ENCODE measurements around the gene CHPF2.

The CHPF2 gene

GRCh38 chr7:151245360-151246101, 13.2 kb downstream of the CHPF2 start:
- peak overlapping the region; percentile 37; the same call in 1 of the 2 replicates for H3K27ac ChIP-seq
- peak; percentile 86 for TF ChIP-seq CTCF (conservative IDR thresholded peaks at IDR 0.05)

GRCh38 chr7:151246102-151246850, 14.0 kb downstream of the CHPF2 start:
- H3K27ac ChIP-seq, result no peak overlapping the region
- no peak for TF ChIP-seq CTCF (conservative IDR thresholded peaks at IDR 0.05)

- H3K27ac ChIP-seq, result no peak overlapping the region; the same call in 1 of the 2 replicates
- no peak for TF ChIP-seq CTCF (conservative IDR thresholded peaks at IDR 0.05)
Observed at GRCh38 chr7:151246851-151247580, 14.7 kb downstream of the CHPF2 start.

- H3K27ac ChIP-seq, result peak overlapping the region; percentile 84
Observed at GRCh38 chr7:151247611-151248345, 15.5 kb downstream of the CHPF2 start.

GRCh38 chr7:151248346-151249033, 16.2 kb downstream of the CHPF2 start, which contains the start of gene SMARCD3:
SMARCD3 (minus strand) TSS chr7:151248694; CDS start chr7:151248562, 132 bp downstream.
- peak within 1 kb of the TSS; percentile 84 for H3K27ac ChIP-seq
- TF ChIP-seq CTCF (conservative IDR thresholded peaks at IDR 0.05), result no peak

More at GRCh38 chr7:151247611-151248345, 15.5 kb downstream of the CHPF2 start:
- TF ChIP-seq CTCF (conservative IDR thresholded peaks at IDR 0.05), result no peak

- TF ChIP-seq CTCF (conservative IDR thresholded peaks at IDR 0.05), result no peak
- peak overlapping the region; percentile 84 for H3K27ac ChIP-seq
Observed at GRCh38 chr7:151249034-151249731, 16.9 kb downstream of the CHPF2 start.
